Stimulated activated CD8-positive, alpha-beta memory T cell treated with anti-CD3 and anti-CD28 coated beads, Interleukin-12 subunit alpha, Interleukin-12 subunit beta, amount 100 ng/mL, for 24 hours (primary cell): Measurements from ENCODE around the gene GTF2A1.
A peak's percentile ranks its signal among the peaks of the same experiment; 100 is the strongest.
"Not testable (repeated sequence)": the region's sequence is repeated elsewhere in the genome, so short reads cannot be mapped to it uniquely, and the experiment has no call there.

Source experiments
- DNase-seq: peaks from one replicate; pipeline ENCODE4 v3.0.0-alpha.2; 2020; ENCODE audit errors: extremely low read depth

Gene GTF2A1

GRCh38 chr14:81231540-81231939 lies 10.8 kb upstream of the GTF2A1 start:
- DNase-seq: no peak

GRCh38 chr14:81224222-81224621 lies 3.5 kb upstream of the GTF2A1 start:
- no peak for DNase-seq

- not testable (repeated sequence) for DNase-seq
These were observed 3.0 kb upstream of the GTF2A1 start for GRCh38 chr14:81223788-81224187.

- no peak for DNase-seq
These were observed 1.9 kb upstream of the GTF2A1 start for GRCh38 chr14:81222691-81223090.

GRCh38 chr14:81222126-81222525 lies 1.4 kb upstream of the GTF2A1 start:
- DNase-seq: no peak

- no peak for DNase-seq
These were observed 882 bp upstream of the GTF2A1 start for GRCh38 chr14:81221579-81222102.

GRCh38 chr14:81220580-81220829 lies 254 bp downstream of the GTF2A1 start:
- no peak for DNase-seq

- DNase-seq: no peak
These were observed 790 bp downstream of the GTF2A1 start for GRCh38 chr14:81219759-81220579.

GRCh38 chr14:81219210-81219758 lies 1.5 kb downstream of the GTF2A1 start:
- DNase-seq: peak; percentile 56

- DNase-seq: no peak
These were observed 8.9 kb downstream of the GTF2A1 start for GRCh38 chr14:81211844-81212243.

- DNase-seq: no peak
These were observed 11.5 kb downstream of the GTF2A1 start for GRCh38 chr14:81209167-81209836.

- DNase-seq: no peak
These were observed 12.3 kb downstream of the GTF2A1 start for GRCh38 chr14:81208489-81208888.

- no peak for DNase-seq
These were observed 14.6 kb downstream of the GTF2A1 start for GRCh38 chr14:81206115-81206514.

GRCh38 chr14:81205639-81206038 lies 15.1 kb downstream of the GTF2A1 start:
- no peak for DNase-seq

GRCh38 chr14:81200054-81200453 lies 20.7 kb downstream of the GTF2A1 start:
- DNase-seq: no peak

GRCh38 chr14:81199084-81199483 lies 21.7 kb downstream of the GTF2A1 start:
- DNase-seq: no peak

GRCh38 chr14:81198651-81199050 lies 22.1 kb downstream of the GTF2A1 start:
- no peak for DNase-seq

- DNase-seq: no peak
These were observed 26.7 kb downstream of the GTF2A1 start for GRCh38 chr14:81193924-81194633.

- no peak for DNase-seq
These were observed 28.2 kb downstream of the GTF2A1 start for GRCh38 chr14:81192594-81192993.

- DNase-seq: no peak
These were observed 32.8 kb downstream of the GTF2A1 start for GRCh38 chr14:81187832-81188522.

GRCh38 chr14:81179631-81180030 lies 41.1 kb downstream of the GTF2A1 start:
- DNase-seq: no peak

- no peak for DNase-seq
These were observed 42.7 kb downstream of the GTF2A1 start for GRCh38 chr14:81178063-81178462.
